Measurements from ENCODE around the gene RMI1.

Gene RMI1

DNA sequence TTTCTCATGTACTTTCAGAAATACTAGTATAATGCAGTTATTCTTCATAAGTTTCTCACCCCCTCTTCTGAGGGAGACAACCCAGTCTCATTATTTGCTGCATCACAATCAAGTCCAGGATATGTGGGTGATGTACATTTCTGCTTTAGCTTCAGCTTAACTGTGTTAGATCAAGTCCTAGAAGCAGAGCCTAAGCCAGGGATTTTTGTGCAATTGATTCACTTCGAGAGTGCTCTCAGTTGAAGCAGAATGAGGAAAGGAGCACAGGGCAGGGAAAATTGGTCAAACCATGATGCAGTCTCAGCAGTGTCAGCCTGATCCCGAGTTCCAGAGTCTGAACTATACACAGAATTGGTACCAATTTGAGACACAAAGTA, 15.6 kb upstream of the RMI1 start:
- no peak overlapping the region for H3K4me3 ChIP-seq (ENCODE audit: low read depth, low read length)
- no peaks in the 10 kb centered on the region for H3K4me1 ChIP-seq (ENCODE audit: control insufficient read depth, insufficient read depth, low read length)
- H3K9me3 ChIP-seq (ENCODE audit: control insufficient read depth, insufficient read depth, low read depth, low read length): no peaks in the 10 kb centered on the region
- POLR2A ChIA-PET: interaction anchor here (1.0 to 5.6 kb wide), 4 partner anchors 9 to 19 kb away, joined by 3 to 57 read pairs (median 4); partner anchors contain the start of genes HNRNPK and RMI1
- TF ChIP-seq ZBTB17 (tag by site-specific recombination; IDR thresholded peaks at IDR 0.05) (peak; percentile 91), ZNF239 (tag by site-specific recombination; IDR thresholded peaks at IDR 0.05) (no peak)
- H3K36me3 ChIP-seq (ENCODE audit: control insufficient read depth in 2 of 2, insufficient read depth in 1 of 2, low read length in 2 of 2): peaks cover 8 to 31% of the 10 kb centered on the region in 2 experiments; a peak in 2 of 3 replicates
- no peak overlapping the region; the same call in 1 of the 2 replicates for H3K27ac ChIP-seq (ENCODE audit: extremely low read depth, low read depth, low read length)
- CTCF ChIA-PET: interaction anchor here (0.6 kb wide), 1 partner anchor 208 kb away, joined by 4 read pairs; no protein-coding TSS in a partner anchor

DNA sequence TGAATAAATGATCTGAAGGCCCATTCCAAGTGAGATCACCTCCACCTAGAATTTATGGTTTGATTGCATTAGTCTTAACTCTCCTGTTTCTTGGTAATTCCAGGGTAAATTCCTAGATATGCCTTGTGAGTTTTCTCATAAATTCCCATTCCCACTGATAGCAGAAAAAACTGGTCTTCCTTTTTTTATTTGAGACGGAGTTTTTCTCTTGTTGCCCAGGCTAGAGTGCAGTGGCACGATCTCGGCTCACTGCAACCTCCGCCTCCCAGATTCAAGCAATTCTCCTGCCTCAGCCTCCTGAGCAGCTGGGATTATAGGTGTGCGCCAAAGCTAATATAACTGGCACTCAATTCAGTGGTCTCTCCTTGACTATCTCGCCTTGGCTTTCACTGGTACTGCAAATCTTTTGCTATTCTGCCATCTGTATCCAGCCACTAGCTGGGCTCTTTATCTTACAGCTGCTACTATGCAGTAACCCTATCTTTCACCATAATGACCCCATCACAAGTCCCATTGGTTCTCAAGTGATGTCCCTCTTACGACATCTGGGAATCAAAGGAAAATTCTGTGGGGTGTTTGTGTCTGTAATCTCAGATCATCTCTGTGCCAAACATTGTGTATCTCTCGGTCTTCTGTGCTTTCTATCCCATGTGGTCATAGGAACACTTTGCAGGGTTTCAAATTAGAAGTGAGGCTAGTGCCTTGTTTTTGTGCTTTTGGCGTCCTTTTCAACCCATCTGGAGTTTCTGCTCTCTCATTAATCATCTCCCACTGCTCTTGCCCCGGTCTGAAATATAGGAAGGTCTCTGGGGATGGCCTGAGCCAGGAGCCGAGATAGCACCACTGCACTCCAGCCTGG, 15.0 kb upstream of the RMI1 start:
- CTCF ChIA-PET: interaction anchor here (0.6 to 0.7 kb wide), 2 partner anchors 208 to 326 kb away, joined by 4 read pairs; no protein-coding TSS in a partner anchor
- POLR2A ChIA-PET: interaction anchor here (1.0 to 5.6 kb wide), 3 partner anchors 9 to 18 kb away, joined by 3 to 57 read pairs (median 5); partner anchors contain the start of genes HNRNPK and RMI1
- TF ChIP-seq SALL2 (tag by site-specific recombination; IDR thresholded peaks at IDR 0.05; ENCODE audit: borderline replicate concordance): no peak
- TF ChIP-seq, protein P1, sequence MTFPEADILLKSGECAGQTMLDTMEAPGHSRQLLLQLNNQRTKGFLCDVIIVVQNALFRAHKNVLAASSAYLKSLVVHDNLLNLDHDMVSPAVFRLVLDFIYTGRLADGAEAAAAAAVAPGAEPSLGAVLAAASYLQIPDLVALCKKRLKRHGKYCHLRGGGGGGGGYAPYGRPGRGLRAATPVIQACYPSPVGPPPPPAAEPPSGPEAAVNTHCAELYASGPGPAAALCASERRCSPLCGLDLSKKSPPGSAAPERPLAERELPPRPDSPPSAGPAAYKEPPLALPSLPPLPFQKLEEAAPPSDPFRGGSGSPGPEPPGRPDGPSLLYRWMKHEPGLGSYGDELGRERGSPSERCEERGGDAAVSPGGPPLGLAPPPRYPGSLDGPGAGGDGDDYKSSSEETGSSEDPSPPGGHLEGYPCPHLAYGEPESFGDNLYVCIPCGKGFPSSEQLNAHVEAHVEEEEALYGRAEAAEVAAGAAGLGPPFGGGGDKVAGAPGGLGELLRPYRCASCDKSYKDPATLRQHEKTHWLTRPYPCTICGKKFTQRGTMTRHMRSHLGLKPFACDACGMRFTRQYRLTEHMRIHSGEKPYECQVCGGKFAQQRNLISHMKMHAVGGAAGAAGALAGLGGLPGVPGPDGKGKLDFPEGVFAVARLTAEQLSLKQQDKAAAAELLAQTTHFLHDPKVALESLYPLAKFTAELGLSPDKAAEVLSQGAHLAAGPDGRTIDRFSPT (tag by site-specific recombination; IDR thresholded peaks at IDR 0.05): no peak
- TF ChIP-seq ZNF837 (tag by site-specific recombination; IDR thresholded peaks at IDR 0.05): no peak
- TF ChIP-seq ZNF324 (tag by site-specific recombination; IDR thresholded peaks at IDR 0.05): no peak
- TF ChIP-seq ZNF560 (tag by site-specific recombination; IDR thresholded peaks at IDR 0.05; ENCODE audit: borderline replicate concordance): no peak
- TF ChIP-seq, protein P2, sequence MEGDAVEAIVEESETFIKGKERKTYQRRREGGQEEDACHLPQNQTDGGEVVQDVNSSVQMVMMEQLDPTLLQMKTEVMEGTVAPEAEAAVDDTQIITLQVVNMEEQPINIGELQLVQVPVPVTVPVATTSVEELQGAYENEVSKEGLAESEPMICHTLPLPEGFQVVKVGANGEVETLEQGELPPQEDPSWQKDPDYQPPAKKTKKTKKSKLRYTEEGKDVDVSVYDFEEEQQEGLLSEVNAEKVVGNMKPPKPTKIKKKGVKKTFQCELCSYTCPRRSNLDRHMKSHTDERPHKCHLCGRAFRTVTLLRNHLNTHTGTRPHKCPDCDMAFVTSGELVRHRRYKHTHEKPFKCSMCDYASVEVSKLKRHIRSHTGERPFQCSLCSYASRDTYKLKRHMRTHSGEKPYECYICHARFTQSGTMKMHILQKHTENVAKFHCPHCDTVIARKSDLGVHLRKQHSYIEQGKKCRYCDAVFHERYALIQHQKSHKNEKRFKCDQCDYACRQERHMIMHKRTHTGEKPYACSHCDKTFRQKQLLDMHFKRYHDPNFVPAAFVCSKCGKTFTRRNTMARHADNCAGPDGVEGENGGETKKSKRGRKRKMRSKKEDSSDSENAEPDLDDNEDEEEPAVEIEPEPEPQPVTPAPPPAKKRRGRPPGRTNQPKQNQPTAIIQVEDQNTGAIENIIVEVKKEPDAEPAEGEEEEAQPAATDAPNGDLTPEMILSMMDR (tag by site-specific recombination; IDR thresholded peaks at IDR 0.05): no peak
- no peak for TF ChIP-seq ZNF747 (tag by site-specific recombination; IDR thresholded peaks at IDR 0.05)
- no peak for TF ChIP-seq ZBTB1 (tag by site-specific recombination; IDR thresholded peaks at IDR 0.05)
- no peak for TF ChIP-seq ZNF510 (tag by site-specific recombination; IDR thresholded peaks at IDR 0.05; ENCODE audit: insufficient replicate concordance)
- TF ChIP-seq WT1 (tag by site-specific recombination; IDR thresholded peaks at IDR 0.05): no peak
- TF ChIP-seq, protein P3, sequence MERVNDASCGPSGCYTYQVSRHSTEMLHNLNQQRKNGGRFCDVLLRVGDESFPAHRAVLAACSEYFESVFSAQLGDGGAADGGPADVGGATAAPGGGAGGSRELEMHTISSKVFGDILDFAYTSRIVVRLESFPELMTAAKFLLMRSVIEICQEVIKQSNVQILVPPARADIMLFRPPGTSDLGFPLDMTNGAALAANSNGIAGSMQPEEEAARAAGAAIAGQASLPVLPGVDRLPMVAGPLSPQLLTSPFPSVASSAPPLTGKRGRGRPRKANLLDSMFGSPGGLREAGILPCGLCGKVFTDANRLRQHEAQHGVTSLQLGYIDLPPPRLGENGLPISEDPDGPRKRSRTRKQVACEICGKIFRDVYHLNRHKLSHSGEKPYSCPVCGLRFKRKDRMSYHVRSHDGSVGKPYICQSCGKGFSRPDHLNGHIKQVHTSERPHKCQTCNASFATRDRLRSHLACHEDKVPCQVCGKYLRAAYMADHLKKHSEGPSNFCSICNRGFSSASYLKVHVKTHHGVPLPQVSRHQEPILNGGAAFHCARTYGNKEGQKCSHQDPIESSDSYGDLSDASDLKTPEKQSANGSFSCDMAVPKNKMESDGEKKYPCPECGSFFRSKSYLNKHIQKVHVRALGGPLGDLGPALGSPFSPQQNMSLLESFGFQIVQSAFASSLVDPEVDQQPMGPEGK (tag by site-specific recombination; IDR thresholded peaks at IDR 0.05): peak; percentile 14; the same call in 1 of the 2 replicates
- TF ChIP-seq KLF16 (tag by site-specific recombination; IDR thresholded peaks at IDR 0.05): no peak
- TF ChIP-seq, protein P4, sequence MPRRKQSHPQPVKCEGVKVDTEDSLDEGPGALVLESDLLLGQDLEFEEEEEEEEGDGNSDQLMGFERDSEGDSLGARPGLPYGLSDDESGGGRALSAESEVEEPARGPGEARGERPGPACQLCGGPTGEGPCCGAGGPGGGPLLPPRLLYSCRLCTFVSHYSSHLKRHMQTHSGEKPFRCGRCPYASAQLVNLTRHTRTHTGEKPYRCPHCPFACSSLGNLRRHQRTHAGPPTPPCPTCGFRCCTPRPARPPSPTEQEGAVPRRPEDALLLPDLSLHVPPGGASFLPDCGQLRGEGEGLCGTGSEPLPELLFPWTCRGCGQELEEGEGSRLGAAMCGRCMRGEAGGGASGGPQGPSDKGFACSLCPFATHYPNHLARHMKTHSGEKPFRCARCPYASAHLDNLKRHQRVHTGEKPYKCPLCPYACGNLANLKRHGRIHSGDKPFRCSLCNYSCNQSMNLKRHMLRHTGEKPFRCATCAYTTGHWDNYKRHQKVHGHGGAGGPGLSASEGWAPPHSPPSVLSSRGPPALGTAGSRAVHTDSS (tag by site-specific recombination; IDR thresholded peaks at IDR 0.05): no peak
- TF ChIP-seq ZNF707 (tag by site-specific recombination; IDR thresholded peaks at IDR 0.05): no peak
- TF ChIP-seq HOXD13 (CRISPR knock-in tag; IDR thresholded peaks at IDR 0.05; ENCODE audit: borderline replicate concordance): no peak
- no peak for TF ChIP-seq ZNF670 (tag by site-specific recombination; IDR thresholded peaks at IDR 0.05; ENCODE audit: low read depth)
- TF ChIP-seq, protein P5, sequence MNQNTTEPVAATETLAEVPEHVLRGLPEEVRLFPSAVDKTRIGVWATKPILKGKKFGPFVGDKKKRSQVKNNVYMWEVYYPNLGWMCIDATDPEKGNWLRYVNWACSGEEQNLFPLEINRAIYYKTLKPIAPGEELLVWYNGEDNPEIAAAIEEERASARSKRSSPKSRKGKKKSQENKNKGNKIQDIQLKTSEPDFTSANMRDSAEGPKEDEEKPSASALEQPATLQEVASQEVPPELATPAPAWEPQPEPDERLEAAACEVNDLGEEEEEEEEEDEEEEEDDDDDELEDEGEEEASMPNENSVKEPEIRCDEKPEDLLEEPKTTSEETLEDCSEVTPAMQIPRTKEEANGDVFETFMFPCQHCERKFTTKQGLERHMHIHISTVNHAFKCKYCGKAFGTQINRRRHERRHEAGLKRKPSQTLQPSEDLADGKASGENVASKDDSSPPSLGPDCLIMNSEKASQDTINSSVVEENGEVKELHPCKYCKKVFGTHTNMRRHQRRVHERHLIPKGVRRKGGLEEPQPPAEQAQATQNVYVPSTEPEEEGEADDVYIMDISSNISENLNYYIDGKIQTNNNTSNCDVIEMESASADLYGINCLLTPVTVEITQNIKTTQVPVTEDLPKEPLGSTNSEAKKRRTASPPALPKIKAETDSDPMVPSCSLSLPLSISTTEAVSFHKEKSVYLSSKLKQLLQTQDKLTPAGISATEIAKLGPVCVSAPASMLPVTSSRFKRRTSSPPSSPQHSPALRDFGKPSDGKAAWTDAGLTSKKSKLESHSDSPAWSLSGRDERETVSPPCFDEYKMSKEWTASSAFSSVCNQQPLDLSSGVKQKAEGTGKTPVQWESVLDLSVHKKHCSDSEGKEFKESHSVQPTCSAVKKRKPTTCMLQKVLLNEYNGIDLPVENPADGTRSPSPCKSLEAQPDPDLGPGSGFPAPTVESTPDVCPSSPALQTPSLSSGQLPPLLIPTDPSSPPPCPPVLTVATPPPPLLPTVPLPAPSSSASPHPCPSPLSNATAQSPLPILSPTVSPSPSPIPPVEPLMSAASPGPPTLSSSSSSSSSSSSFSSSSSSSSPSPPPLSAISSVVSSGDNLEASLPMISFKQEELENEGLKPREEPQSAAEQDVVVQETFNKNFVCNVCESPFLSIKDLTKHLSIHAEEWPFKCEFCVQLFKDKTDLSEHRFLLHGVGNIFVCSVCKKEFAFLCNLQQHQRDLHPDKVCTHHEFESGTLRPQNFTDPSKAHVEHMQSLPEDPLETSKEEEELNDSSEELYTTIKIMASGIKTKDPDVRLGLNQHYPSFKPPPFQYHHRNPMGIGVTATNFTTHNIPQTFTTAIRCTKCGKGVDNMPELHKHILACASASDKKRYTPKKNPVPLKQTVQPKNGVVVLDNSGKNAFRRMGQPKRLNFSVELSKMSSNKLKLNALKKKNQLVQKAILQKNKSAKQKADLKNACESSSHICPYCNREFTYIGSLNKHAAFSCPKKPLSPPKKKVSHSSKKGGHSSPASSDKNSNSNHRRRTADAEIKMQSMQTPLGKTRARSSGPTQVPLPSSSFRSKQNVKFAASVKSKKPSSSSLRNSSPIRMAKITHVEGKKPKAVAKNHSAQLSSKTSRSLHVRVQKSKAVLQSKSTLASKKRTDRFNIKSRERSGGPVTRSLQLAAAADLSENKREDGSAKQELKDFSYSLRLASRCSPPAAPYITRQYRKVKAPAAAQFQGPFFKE (tag by site-specific recombination; IDR thresholded peaks at IDR 0.05; ENCODE audit: borderline replicate concordance): no peak

More for the DNA sequence above, 15.0 kb upstream of the RMI1 start:
- no peaks in the 10 kb centered on the region for H3K9me3 ChIP-seq (ENCODE audit: control insufficient read depth, insufficient read depth, low read depth, low read length)
- peaks cover 12 to 37% of the 10 kb centered on the region in 2 experiments for H3K36me3 ChIP-seq (ENCODE audit: control insufficient read depth in 2 of 2, insufficient read depth in 1 of 2, low read length in 2 of 2)
- H3K27ac ChIP-seq (ENCODE audit: extremely low read depth, low read depth, low read length): no peak overlapping the region
- no peak overlapping the region for H3K4me3 ChIP-seq (ENCODE audit: low read depth, low read length)
- H3K4me1 ChIP-seq (ENCODE audit: control insufficient read depth, insufficient read depth, low read length): no peaks in the 10 kb centered on the region

Data from HEK293 (cell line).